Keratinocyte (primary cell): ENCODE measurements around the gene TBP. TPM values are rescaled to one million over a fixed set of nuclear protein-coding genes. Genes with fewer than 3 reads are reported as not detected.
A peak's percentile ranks its signal among the peaks of the same experiment; 100 is the strongest.

ENCODE experiments used
- DNase-seq: peaks from one replicate; pipeline ENCODE4 v3.0.0-alpha.2; 2011; ENCODE audit warnings: low read depth, missing footprints, low spot score
- FAIRE-seq: peaks from 2 replicates; lab custom pipeline; 2011; peaks lifted over from hg19 to GRCh38; lab: Jason Lieb, UNC
- H2AFZ ChIP-seq: 2 replicates; pipeline ENCODE4 v1.6.0; 2012; ENCODE audit warnings: low read length, control low read depth, inconsistent platforms; ENCODE audit not compliant: control insufficient read depth
- H3K27ac ChIP-seq: 2 replicates; pipeline ENCODE4 v1.5.1; 2011; ENCODE audit warnings: low read length; ENCODE audit not compliant: control insufficient read depth, insufficient read depth
- H3K27me3 ChIP-seq: 3 replicates; pipeline ENCODE4 v1.6.0; 2011; ENCODE audit warnings: low read length; ENCODE audit not compliant: control insufficient read depth, insufficient read depth; ENCODE audit errors: extremely low read depth
- H3K36me3 ChIP-seq, 2 experiments: 2 replicates in 1 of 2; 3 replicates in 1 of 2; pipeline ENCODE4 v1.5.1; 2011; ENCODE audit warnings: low read length in 2 of 2, mild to moderate bottlenecking in 1 of 2; ENCODE audit not compliant: control insufficient read depth in 2 of 2, insufficient read depth in 2 of 2; ENCODE audit errors: extremely low read depth in 1 of 2
- H3K4me1 ChIP-seq: 3 replicates; pipeline ENCODE4 v1.5.1; 2011; ENCODE audit warnings: low read length; ENCODE audit not compliant: control insufficient read depth, insufficient read depth; ENCODE audit errors: extremely low read depth
- H3K4me2 ChIP-seq: 3 replicates; pipeline ENCODE4 v1.6.0; 2011; ENCODE audit warnings: low read depth, low read length; ENCODE audit not compliant: control insufficient read depth, insufficient read depth; ENCODE audit errors: extremely low read depth
- H3K4me3 ChIP-seq, 3 experiments: fragments of 200-600 bp in 1 of 3; sonication (generic) in 1 of 3; 2 replicates in 2 of 3; 3 replicates in 1 of 3; pipeline ENCODE4 v1.5.1; 2011 to 2016; ENCODE audit warnings: low read length in 3 of 3, mild to moderate bottlenecking in 3 of 3, control low read depth in 2 of 3, inconsistent platforms in 1 of 3, low read depth in 1 of 3, mixed read lengths in 1 of 3, mixed run types in 1 of 3, moderate library complexity in 1 of 3; ENCODE audit not compliant: control insufficient read depth in 2 of 3, insufficient read depth in 2 of 3; ENCODE audit errors: extremely low read depth in 1 of 3
- H3K79me2 ChIP-seq: 2 replicates; pipeline ENCODE4 v1.6.0; 2012; ENCODE audit warnings: low read length; ENCODE audit not compliant: control insufficient read depth, insufficient read depth
- H3K9ac ChIP-seq: 3 replicates; pipeline ENCODE4 v1.6.0; 2011; ENCODE audit warnings: low read length; ENCODE audit not compliant: control insufficient read depth, insufficient read depth; ENCODE audit errors: extremely low read depth
- H3K9me1 ChIP-seq: 3 replicates; pipeline ENCODE4 v1.6.0; 2011; ENCODE audit warnings: low read length; ENCODE audit not compliant: control insufficient read depth, insufficient read depth; ENCODE audit errors: extremely low read depth
- H3K9me3 ChIP-seq: 2 replicates; pipeline ENCODE4 v1.5.1; 2012; ENCODE audit warnings: low read depth, low read length; ENCODE audit not compliant: control insufficient read depth
- H4K20me1 ChIP-seq: 3 replicates; pipeline ENCODE4 v1.6.0; 2011; ENCODE audit warnings: low read length; ENCODE audit not compliant: control insufficient read depth, insufficient read depth; ENCODE audit errors: extremely low read depth
- EZH2 ChIP-seq: IDR thresholded peaks from one replicate; pipeline ENCODE4 v1.6.1; 2012; ENCODE audit warnings: inconsistent platforms, mild to moderate bottlenecking, low read length, moderate library complexity
- dilution Hi-C: fragments of 300-500 bp; cut with MboI; formaldehyde crosslinking; loops from one replicate; pipeline ENCODE4 v1.7.0; 2020; ENCODE audit warnings: low sequenced_read_pairs; ENCODE audit not compliant: extremely low pct_ligation_motif_present
- polyA plus RNA-seq, 5 experiments: library from polyadenylated mRNA; depleted of rRNA in 3 of 5; stranded (reverse) in 3 of 5; stranded (forward) in 1 of 5; unstranded in 1 of 5; fragments of >200 nt; gene quantifications; 1 replicate in 1 of 5; 2 replicates in 3 of 5; 3 replicates in 1 of 5; pipeline versions ENCODE4 v1.2.1 to v1.2.3, GENCODE V29; 2011 to 2012; ENCODE audit warnings: missing spikeins in 2 of 5, low read depth in 1 of 5, low replicate concordance in 1 of 5
- TF ChIP-seq, protein P1 (sequence below), 3 experiments: IDR thresholded peaks in 1 of 3; conservative IDR thresholded peaks in 1 of 3; optimal IDR thresholded peaks in 1 of 3; 2 replicates in 2 of 3; 3 replicates in 1 of 3; pipeline versions ENCODE3 to v1.5.1; 2011; ENCODE audit warnings: low read length in 3 of 3, mild to moderate bottlenecking in 3 of 3, moderate library complexity in 2 of 3, control low read depth in 1 of 3, inconsistent platforms in 1 of 3; ENCODE audit not compliant: insufficient read depth in 2 of 3; ENCODE audit errors: extremely low read depth in 1 of 3

Gene TBP
- polyA plus RNA-seq, 1 donor (not counting 4 experiments of a cell fraction or from before 2014, with no cell fraction given) = 17.3 TPM

DNA sequence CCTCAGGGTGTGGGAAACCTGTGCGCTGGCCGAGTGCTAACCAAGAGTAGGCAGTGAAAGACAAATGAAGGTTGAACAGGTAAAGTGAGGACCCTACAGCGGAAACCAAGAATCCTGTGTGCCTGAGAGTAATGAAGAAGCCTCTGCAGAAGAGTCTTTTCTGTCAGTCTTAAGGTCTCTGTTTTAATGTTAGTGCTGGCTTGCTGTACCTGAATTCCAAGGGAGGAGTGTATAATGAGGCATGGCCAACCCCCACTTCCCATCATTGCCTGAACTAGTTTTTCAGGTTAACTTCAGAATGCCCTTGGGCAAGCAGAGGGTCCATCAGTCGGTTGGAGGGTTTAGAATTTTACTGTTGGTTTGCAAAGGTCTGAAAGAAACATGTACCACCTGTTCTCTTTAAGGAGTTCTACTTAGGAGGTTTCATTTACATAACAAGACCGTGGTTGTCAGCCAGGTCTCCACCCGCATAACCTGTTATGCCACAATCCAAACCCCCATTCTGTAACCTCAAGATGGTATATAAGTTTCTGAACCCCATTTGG lies 30.9 kb downstream of the TBP start:
- peak overlapping the region; percentile 88 for H3K9ac ChIP-seq
- FAIRE-seq (no peak), DNase-seq (no peak)
- no peaks in the 10 kb centered on the region for H4K20me1 ChIP-seq
- H3K36me3 ChIP-seq = peaks cover 9 to 16% of the 10 kb centered on the region in 2 experiments
- peak overlapping the region; percentile 82 for H3K4me2 ChIP-seq
- no peaks in the 10 kb centered on the region for H3K27me3 ChIP-seq
- no peaks in the 10 kb centered on the region for H3K9me3 ChIP-seq
- dilution Hi-C loops = no loop called here
- H3K27ac ChIP-seq = peak overlapping the region; percentile 41
- no peaks in the 10 kb centered on the region for H3K9me1 ChIP-seq
- peaks cover 30% of the 10 kb centered on the region for H3K79me2 ChIP-seq
- no peak for TF ChIP-seq EZH2
- TF ChIP-seq, protein P1, sequence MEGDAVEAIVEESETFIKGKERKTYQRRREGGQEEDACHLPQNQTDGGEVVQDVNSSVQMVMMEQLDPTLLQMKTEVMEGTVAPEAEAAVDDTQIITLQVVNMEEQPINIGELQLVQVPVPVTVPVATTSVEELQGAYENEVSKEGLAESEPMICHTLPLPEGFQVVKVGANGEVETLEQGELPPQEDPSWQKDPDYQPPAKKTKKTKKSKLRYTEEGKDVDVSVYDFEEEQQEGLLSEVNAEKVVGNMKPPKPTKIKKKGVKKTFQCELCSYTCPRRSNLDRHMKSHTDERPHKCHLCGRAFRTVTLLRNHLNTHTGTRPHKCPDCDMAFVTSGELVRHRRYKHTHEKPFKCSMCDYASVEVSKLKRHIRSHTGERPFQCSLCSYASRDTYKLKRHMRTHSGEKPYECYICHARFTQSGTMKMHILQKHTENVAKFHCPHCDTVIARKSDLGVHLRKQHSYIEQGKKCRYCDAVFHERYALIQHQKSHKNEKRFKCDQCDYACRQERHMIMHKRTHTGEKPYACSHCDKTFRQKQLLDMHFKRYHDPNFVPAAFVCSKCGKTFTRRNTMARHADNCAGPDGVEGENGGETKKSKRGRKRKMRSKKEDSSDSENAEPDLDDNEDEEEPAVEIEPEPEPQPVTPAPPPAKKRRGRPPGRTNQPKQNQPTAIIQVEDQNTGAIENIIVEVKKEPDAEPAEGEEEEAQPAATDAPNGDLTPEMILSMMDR (optimal IDR thresholded peaks at IDR 0.05 in 1 of 3, IDR thresholded peaks at IDR 0.05 in 1 of 3, conservative IDR thresholded peaks at IDR 0.05 in 1 of 3; ENCODE audit: extremely low read depth in 1 of 3, insufficient read depth in 2 of 3, low read length in 3 of 3) = no peak
- peak overlapping the region; percentile 88 for H2AFZ ChIP-seq
- H3K4me1 ChIP-seq = peaks cover 7% of the 10 kb centered on the region
- peak overlapping the region; percentile 88 to 98 (median 91) for H3K4me3 ChIP-seq

DNA sequence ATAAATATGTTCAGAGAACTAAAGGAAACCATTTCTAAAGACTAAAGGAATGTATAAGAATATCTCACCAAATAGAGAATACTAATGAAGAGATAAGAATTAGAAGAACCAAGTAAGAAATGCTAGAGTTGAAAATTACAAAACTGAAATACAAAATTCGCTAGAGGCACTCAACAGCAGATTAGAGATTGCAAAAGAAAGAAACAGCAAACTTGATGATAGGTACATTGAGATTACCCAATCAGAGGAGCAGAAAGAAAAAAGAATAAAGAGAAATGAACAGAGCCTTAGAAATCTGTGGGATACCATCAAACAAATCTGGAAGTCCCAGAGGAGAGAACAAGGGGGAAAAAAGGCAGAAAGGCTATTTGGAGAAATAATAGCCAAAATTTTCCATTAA lies 36.6 kb downstream of the TBP start:
- FAIRE-seq (no peak), DNase-seq (no peak)
- Histone ChIP-seq H2AFZ (no peak overlapping the region), H3K27me3 (no peaks in the 10 kb centered on the region), H3K4me2 (no peak overlapping the region), H3K9me1 (no peaks in the 10 kb centered on the region), H3K4me1 (no peaks in the 10 kb centered on the region), H3K36me3 (no peaks in the 10 kb centered on the region), H3K9ac (no peak overlapping the region), H4K20me1 (no peaks in the 10 kb centered on the region), H3K9me3 (no peaks in the 10 kb centered on the region), H3K27ac (no peak overlapping the region), H3K4me3 (no peak overlapping the region), H3K79me2 (no peaks in the 10 kb centered on the region)
- TF ChIP-seq EZH2 = no peak
- TF ChIP-seq, protein P1 (optimal IDR thresholded peaks at IDR 0.05 in 1 of 3, IDR thresholded peaks at IDR 0.05 in 1 of 3, conservative IDR thresholded peaks at IDR 0.05 in 1 of 3; ENCODE audit: extremely low read depth in 1 of 3, insufficient read depth in 2 of 3, low read length in 3 of 3) = no peak
- dilution Hi-C loops = no loop called here
